ENCODE results near the gene FAF1.
"Not testable (repeated sequence)": the region's sequence is repeated elsewhere in the genome, so short reads cannot be mapped to it uniquely, and the experiment has no call there.

FAF1 gene

GRCh38 chr1:50907610-50908009, 52.5 kb downstream of the FAF1 start:
- DNase-seq (ENCODE audit: low read depth) = not testable (repeated sequence)

- DNase-seq (ENCODE audit: low read depth) = not testable (repeated sequence)
These were observed 54.0 kb downstream of the FAF1 start for GRCh38 chr1:50906050-50906449.

GRCh38 chr1:50902419-50902818, 57.6 kb downstream of the FAF1 start:
- no peak for DNase-seq (ENCODE audit: low read depth)

GRCh38 chr1:50901872-50902271, 58.2 kb downstream of the FAF1 start:
- DNase-seq (ENCODE audit: low read depth) = no peak

GRCh38 chr1:50898773-50899172, 61.3 kb downstream of the FAF1 start:
- DNase-seq (ENCODE audit: low read depth) = no peak

- DNase-seq (ENCODE audit: low read depth) = no peak
These were observed 65.7 kb downstream of the FAF1 start for GRCh38 chr1:50894340-50894739.

GRCh38 chr1:50893466-50893865, 66.6 kb downstream of the FAF1 start:
- no peak for DNase-seq (ENCODE audit: low read depth)

- DNase-seq (ENCODE audit: low read depth) = not testable (repeated sequence)
These were observed 72.5 kb downstream of the FAF1 start for GRCh38 chr1:50887555-50887954.

- no peak for DNase-seq (ENCODE audit: low read depth)
These were observed 79.7 kb downstream of the FAF1 start for GRCh38 chr1:50880373-50880772.

- no peak for DNase-seq (ENCODE audit: low read depth)
These were observed 80.9 kb downstream of the FAF1 start for GRCh38 chr1:50879137-50879536.

- no peak for DNase-seq (ENCODE audit: low read depth)
These were observed 81.6 kb downstream of the FAF1 start for GRCh38 chr1:50878434-50878833.

- no peak for DNase-seq (ENCODE audit: low read depth)
These were observed 82.4 kb downstream of the FAF1 start for GRCh38 chr1:50877641-50878040.

- peak; percentile 46 for DNase-seq (ENCODE audit: low read depth)
These were observed 86.4 kb downstream of the FAF1 start for GRCh38 chr1:50873458-50874187.

GRCh38 chr1:50864845-50865244, 95.2 kb downstream of the FAF1 start:
- DNase-seq (ENCODE audit: low read depth) = not testable (repeated sequence)

GRCh38 chr1:50861772-50862171, 98.3 kb downstream of the FAF1 start:
- no peak for DNase-seq (ENCODE audit: low read depth)

GRCh38 chr1:50860702-50861101, 99.4 kb downstream of the FAF1 start:
- no peak for DNase-seq (ENCODE audit: low read depth)

- no peak for DNase-seq (ENCODE audit: low read depth)
These were observed 99.8 kb downstream of the FAF1 start for GRCh38 chr1:50860256-50860655.

GRCh38 chr1:50859657-50860056, 100.4 kb downstream of the FAF1 start:
- DNase-seq (ENCODE audit: low read depth) = no peak

GRCh38 chr1:50858761-50859160, 101.3 kb downstream of the FAF1 start:
- no peak for DNase-seq (ENCODE audit: low read depth)

- DNase-seq (ENCODE audit: low read depth) = no peak
These were observed 102.4 kb downstream of the FAF1 start for GRCh38 chr1:50857702-50858101.

- DNase-seq (ENCODE audit: low read depth) = no peak
These were observed 106.7 kb downstream of the FAF1 start for GRCh38 chr1:50853325-50853724.

- no peak for DNase-seq (ENCODE audit: low read depth)
These were observed 107.2 kb downstream of the FAF1 start for GRCh38 chr1:50852889-50853288.

GRCh38 chr1:50851466-50851865, 108.6 kb downstream of the FAF1 start:
- DNase-seq (ENCODE audit: low read depth) = no peak

GRCh38 chr1:50851034-50851433, 109.0 kb downstream of the FAF1 start:
- DNase-seq (ENCODE audit: low read depth) = no peak
